DMS114 treated with DMSO at 0.1 percent for 48 hours (cell line): ENCODE measurements around the gene SRR.

Source experiments
- DNase-seq: peaks from one replicate; lab custom pipeline; 2025; ENCODE audit not compliant: unreplicated experiment; lab: John Stamatoyannopoulos, UW

SRR gene

GRCh38 chr17:2369551-2370210 lies 65.9 kb downstream of the SRR start:
- DNase-seq, result no peak

GRCh38 chr17:2370211-2370589 lies 66.5 kb downstream of the SRR start:
- DNase-seq, result no peak

GRCh38 chr17:2371183-2372130 lies 67.7 kb downstream of the SRR start:
- no peak for DNase-seq

GRCh38 chr17:2372180-2372579 lies 68.4 kb downstream of the SRR start:
- DNase-seq, result no peak

GRCh38 chr17:2372681-2373080 lies 68.9 kb downstream of the SRR start:
- no peak for DNase-seq

GRCh38 chr17:2373179-2373578 lies 69.4 kb downstream of the SRR start:
- no peak for DNase-seq
